HG02588 (cell line): ENCODE measurements around the gene EMC6.

ENCODE experiments used
- ATAC-seq: cut with Tn5 transposase; IDR thresholded peaks from one replicate; pipeline ENCODE4 v1.9.1; 2021; ENCODE audit warnings: mild to moderate bottlenecking, moderate library complexity; ENCODE audit not compliant: unreplicated experiment

The EMC6 gene

DNA sequence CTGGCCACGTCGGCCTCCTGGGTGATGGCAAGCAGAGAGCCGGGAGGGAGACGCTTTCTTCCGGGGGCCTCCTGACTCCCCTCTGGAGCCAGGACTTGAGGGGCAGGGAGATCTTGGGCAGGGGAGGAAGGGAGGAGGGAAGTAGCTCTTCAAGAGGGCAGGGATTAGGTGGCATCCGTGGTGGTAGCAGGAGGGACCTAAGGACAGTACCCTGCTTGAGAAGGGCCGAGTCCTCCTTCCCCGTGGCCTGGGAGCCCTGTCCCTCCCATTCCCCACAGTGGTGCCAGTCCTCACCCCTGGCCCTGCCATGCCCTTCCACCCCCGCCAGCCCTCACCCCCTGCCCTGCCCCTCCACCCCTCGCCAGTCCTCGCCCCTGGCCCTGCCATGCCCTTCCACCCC is 12.8 kb upstream of the EMC6 start:
- no peak for ATAC-seq

DNA sequence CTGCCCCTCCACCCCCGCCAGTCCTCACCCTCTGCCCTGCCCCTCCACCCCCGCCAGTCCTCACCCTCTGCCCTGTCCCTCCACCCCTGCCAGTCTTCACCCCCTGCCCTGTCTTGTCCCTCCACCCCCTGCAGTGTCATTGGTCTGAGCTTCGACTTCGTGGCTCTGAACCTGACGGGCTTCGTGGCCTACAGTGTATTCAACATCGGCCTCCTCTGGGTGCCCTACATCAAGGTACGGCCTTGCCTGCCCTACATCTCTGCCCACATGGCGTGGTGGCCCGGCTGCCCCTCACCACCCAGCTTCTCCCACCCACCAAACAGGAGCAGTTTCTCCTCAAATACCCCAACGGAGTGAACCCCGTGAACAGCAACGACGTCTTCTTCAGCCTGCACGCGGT is 12.3 kb upstream of the EMC6 start:
- ATAC-seq: no peak

DNA sequence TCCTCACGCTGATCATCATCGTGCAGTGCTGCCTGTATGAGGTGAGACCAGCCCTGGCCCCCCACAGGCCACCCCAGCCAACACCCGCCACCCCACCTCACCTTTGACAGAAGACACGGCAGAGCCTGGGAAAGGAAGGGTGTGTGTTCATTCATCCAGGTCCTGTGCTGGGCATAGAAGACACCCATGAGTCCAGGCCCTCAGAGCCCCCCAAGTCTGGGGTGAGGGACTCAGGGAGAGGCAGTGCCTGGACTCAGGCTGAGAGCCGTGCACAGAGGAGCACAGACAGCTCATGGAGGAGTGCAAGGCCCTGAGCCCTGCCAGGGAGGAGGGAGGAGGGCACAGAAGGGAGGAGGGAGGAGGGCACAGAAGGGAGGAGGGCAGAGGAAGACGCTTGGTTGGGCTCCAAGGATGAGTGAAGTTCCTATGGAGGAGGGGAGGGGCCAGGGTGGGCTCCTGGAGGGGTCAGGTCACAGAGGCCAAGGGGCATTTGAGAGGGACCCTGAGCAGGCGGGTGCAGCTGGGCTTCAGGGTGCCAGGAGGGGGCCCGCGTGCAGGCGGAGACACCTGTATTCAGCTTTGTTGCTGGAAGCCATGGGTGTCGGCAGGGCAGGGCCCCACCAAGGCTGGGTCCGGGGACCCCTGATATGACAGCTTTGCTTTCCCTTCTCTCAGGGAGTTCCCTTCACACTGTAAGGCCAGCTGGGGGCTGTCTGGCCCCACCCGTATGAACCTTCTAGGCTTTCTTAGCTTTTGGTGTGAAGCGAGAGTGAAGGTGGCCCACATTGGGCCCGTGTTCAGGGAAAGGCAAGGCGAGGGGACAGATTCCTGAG is 11.6 kb upstream of the EMC6 start:
- no peak for ATAC-seq

DNA sequence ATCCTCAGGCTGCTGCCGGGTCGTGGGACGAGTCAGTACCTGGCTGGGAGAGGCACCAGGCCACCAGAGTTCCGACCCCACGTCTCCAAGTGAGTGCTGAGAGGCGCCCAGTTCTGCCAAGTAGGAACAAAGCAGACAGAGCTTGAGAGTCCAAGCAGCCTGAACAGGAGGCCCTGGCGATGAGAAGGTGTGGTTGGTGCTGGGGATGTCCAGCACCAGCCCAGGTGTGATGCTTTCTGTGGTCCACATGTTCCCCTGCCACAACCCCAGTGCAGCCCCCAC is 11.1 kb upstream of the EMC6 start:
- no peak for ATAC-seq

DNA sequence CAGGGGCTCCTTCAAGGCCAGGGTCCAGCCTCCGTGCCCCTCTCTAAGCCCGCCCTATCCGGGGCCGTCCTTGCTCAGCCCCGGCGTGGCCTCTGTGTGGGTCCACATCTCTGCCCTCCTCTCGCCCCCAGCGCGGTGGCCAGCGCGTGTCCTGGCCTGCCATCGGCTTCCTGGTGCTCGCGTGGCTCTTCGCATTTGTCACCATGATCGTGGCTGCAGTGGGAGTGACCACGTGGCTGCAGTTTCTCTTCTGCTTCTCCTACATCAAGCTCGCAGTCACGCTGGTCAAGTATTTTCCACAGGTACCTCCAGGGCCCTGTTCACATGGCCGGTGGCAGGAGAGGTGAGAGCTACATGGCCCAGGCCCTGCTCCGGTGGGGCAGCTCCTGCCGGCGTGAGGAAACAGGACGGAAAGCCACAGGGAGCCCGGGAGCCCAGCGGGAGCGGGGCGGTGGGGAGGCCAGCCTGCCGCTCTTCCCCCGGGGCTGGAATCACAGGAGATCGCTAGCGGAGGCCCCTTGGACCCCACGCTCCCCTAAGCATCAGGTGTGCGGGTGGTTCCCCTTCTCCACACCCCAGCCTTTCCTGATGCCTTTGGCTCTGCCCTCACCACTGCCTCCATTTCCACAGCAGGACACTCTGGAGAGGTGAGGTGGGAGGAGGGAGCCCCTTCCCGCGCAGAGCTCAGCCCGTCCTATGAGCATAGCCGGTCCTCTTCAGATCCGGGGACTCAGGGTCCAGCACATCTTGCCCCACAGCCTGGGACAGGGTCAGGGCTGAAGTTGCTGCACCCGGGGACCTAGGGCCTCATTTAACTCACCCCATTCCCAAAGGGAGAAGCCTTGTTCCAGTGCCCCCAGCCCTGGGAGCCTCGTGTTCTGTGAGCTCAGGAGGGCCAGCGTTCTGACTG is 10.5 kb upstream of the EMC6 start:
- no peak for ATAC-seq

DNA sequence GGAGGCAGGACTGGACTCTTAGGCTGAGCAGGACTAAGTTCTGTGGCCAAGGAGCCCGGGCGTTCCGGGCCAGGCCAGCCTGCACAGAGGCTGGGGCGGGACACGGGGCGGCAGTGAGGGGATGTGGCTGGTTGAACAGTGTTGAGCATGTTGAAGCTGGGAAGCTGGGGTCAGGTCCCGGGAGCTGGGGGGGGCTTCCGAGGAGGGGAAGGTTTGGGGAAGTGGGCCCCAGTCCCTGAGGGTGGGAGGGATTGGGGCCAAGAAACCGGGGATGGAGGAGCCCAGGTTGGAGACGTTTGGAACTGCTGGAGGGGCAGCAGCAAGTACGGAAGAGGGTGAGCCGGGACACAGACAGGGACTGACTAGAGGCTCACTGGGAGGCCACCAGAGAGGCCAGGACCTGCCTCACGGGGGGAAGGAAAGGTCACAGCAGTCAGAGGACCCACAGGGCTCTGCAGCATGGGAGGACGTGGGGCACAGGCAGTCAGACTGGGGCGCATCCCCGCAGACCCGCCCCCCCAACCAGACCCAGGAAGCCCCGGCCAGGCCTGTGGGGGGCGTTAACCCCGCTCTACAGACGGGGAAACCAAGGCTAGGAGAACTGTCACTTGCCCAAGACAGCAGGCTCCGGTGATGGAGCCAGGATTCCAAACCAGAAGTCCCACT is 9.7 kb upstream of the EMC6 start:
- no peak for ATAC-seq

DNA sequence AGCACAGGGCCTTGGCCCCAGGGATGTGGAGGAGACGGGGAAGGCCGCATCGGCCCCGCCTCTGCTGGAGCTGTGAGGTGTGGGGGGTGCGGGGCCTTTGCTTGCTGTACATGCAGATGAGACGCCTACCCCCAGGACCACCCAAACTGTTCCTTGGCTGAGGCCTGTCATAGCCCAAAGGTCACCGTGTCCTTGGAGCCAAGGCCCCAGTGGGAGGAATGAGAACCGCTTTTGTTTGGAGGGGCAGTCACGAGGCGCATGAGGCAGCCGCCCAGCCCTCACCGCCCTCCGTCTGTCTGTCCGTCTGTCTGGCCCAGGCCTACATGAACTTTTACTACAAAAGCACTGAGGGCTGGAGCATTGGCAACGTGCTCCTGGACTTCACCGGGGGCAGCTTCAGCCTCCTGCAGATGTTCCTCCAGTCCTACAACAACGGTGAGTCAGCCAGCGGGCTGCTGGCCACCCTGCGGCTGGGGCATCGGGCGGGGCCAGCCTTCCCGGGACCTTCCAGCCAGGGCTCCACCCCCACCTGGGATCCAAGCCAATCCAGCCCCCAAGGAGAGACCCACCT is 9.0 kb upstream of the EMC6 start:
- no peak for ATAC-seq

DNA sequence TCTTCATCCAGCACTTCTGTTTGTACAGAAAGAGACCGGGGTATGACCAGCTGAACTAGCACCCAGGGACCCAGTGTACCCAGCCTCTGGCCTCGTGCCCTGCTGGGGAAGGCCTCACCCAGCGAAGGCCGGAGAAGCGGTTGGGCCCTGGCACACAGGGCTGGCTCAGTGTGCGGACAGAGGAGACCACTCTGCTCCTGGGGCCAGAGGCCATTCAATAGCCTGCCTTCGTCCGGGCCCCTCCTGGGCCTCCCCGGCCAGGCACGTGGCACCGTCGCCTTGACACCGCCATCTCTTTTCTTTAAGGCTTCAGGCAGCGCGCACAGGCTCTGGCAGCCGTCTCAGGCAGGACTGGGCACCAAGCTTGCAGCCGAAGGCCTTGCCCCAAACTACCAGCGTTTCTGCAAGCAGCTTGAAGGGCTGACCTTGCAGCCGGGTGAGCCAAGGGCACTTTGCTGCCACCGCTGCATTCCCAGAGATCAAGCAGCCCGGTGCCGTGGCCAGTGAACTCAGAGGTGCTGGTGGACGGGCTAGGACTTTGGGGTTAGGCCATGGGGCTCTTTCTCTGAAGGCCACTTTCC is 8.2 kb upstream of the EMC6 start:
- no peak for ATAC-seq

DNA sequence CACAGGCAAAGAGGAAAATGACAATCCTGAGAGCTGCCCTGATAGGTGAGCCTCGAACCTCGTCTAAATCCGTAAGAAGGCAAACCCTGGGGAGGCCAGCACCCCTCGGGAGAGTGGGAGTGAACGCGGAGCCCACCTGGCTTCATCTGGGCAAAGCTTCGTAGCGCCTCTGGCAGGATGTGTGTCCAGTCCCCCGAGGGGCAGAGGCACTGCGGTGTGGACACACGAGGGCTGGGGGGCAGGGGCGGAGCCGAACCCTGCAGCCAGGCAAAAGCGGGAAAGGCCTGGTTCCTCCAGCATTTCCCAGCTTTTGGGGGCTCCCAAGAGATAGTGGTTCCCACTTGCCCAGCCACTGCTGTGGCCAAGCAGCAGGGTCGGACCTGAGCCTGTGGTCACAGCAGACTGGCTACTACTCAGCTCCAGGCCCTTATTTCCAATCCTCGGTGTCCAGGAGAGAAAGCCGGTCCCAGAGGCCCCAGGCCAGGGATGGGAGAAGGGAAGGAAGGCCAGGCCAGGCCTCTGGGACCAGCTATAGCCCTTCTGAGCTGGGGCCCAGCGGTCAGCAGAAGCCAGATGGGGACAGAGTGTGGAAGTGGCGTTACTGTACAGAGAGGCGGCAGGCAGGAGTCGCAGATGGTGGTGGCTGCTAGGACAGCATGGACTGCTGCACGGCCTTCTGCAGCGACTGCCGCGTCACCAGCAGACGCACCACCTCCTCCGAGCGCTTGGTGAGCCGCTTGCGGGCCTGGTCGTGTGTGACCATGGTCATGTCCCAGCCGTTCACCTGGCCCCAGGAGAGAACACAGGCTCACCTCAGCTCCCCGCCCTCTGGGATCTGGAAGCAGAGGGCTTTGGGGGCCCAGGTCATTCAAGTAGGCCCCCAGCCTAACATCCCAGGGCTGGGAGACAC is 5.3 kb upstream of the EMC6 start:
- ATAC-seq: no peak

DNA sequence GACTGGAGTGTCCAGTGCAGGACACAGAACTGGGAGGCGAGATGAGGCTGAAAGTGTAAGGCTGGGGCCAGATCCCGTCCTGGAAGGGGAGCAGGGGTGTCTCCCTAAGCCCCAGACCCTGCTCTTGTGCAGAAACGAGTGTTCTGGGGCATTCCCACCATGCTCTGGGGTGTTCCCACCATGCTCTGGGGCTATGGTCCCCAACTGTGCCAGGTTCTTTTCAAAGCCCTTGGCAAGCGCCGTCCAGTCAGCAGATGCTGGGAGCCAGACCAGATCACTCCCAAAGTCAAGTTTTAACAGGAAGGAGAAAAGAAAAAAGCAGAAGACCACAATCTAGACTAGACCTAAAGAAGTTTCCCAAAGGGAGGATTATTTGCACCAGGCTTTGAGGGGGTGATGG is 2.8 kb upstream of the EMC6 start:
- ATAC-seq: no peak

DNA sequence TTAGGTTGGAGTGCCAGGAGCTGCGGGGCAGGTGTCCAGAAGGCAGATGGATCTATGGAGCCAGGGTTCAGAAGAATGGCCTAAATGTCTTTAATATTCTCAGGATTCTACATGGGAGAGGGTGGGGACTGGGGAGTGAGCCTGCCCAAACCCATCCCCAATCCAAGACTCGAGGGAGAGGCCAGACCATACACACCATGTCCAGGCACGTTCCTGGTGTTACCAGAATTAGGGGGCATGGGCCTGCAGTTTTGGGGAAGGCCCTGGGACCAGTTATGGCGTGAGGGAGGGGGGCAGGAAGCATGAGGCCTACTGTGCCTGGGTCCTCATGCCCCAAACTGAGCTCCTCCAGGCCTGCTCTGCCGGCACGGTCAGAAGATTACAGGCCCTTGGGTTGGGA is 2.1 kb upstream of the EMC6 start:
- ATAC-seq: no peak

DNA sequence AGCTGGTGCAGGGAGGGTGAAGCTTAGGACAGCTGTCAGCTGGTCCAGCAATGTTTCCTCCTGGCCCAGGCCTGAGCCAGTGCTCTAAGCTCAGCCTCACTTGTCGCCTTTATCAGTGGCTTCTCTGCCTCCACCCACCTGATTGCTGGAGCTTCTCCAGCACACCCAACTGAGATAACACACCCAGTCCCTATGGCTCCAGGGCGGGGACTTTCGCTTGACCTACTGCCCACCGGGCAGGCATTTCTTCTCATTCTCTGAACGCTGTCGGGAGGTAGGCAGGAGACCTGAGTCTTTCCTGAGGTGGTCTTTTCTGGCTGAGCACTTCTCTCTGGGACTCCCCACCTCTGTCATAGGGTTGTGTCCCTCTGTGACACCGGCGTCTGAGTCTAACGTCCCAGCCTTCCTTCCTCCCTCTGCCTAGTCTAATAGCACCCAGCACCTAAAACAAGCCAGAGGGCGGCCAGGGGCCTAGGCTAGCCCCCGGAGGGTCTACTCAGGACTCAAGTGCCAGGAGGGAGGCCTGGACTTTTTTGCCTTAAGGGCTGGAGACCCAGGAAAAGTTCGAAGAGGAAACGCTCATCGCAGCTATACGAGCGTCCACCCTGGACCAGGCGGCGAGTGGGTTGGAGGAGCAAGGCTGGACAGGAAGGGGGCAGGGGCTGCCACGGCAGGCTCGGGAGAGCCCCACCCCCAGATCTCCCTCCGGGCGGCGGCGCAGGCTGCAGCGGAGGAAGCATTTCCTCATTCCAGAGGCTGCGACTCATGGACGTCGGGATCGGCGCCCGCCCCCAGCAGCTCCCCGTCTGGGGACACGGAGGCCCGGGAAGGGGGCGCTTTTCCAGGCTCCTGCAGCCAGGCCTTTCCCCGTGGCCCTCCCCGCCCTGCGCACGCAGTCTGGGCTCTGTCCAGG is 990 bp upstream of the EMC6 start:
- peak; percentile 14 for ATAC-seq

DNA sequence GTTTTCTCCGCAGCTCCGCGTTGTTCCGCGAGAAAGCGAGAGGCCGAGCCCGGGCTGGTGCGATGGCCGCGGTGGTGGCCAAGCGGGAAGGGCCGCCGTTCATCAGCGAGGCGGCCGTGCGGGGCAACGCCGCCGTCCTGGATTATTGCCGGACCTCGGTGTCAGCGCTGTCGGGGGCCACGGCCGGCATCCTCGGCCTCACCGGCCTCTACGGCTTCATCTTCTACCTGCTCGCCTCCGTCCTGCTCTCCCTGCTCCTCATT is 404 bp downstream of the EMC6 start:
- no peak for ATAC-seq

DNA sequence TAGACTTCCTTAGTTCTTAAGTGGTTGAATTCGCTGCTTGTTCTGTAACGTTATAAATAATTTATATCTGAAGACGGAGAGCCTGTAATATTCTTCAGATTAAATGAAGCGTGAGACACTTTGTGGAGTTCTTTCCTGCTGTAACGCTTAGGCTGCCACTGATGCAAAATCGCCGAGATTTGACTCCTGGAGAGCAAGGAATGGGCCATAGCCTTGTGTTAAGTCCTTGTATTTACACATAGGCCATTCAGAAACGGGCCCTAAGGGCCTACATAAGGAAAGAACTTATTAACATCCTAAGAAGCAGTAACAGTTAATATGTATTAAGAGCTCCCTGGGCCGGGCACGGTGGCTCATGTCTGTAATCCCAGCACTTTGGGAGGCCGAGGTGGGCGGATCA is 936 bp downstream of the EMC6 start:
- no peak for ATAC-seq

DNA sequence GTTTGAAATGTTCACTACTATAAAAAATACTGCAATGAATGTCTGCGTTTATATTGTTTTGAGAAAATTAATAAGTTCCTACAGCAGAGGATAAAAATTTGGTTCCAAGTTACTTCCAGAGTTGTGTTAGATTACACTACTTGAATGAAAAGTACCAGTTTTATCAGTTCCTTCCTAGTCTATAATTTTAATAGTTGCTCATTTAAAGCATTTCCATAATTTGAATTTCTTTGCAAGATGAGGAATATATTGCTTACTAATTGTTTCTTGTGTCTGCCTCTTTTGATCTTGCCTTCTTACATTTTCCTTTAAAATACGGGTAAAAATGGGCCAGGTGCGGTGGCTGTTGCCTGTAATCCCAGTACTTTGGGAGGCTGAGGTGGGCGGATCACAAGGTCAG is 4.0 kb downstream of the EMC6 start:
- ATAC-seq: no peak

DNA sequence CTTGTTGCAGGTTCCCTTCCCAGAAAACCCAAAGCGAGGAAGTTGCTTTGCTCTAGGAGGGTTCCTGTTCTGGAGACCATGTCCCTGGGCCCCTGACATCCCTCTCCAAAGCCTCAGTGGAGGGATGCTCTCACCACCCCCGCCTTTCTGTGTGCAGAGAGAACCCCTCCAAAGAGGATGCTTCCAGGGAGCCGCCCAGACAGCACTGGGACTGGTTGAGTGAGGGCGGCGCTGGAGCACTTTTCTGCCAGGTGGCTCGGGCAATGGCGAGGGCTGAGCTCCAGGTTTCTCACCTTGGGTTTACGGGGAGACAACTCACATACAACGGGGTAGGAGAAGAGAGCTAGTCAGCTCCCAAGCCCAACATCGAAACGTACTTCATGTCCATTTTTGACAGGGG is 7.3 kb downstream of the EMC6 start:
- no peak for ATAC-seq

DNA sequence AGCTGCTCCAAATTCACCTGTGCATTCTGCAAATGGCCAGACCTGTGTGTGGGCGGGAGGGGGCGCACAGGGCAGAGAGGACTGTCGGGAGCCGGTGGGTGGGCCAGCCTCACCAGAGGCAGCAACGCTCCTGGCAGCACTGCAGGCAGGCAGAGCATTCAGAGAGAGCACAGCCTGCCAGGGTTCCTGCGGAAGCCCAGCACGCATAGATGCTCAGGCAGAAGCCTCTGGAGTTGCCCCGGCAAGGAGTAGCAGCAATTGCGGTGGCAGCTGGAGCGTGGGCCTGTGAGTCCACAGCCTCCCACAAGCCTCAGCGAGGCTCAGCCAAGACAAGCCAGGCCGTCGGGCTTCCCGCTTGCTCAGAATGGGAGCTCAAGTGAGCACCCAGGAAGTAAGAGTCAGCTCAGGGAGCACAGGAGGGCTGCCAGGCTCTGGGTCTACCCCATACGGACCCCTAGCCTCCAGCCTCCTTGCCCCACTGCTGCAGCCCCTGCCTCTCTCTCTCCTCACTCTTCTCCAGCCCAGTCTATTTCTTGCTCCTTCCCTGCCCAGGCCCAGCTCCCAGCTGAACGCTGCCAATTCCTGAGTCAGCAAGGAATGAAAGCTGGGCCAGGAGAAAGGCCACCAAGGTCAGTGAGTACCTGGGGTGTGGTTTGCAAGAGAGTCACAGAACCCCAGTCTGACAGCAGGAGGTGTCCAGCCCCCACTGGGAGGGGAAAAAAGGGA is 9.6 kb downstream of the EMC6 start:
- ATAC-seq: no peak

DNA sequence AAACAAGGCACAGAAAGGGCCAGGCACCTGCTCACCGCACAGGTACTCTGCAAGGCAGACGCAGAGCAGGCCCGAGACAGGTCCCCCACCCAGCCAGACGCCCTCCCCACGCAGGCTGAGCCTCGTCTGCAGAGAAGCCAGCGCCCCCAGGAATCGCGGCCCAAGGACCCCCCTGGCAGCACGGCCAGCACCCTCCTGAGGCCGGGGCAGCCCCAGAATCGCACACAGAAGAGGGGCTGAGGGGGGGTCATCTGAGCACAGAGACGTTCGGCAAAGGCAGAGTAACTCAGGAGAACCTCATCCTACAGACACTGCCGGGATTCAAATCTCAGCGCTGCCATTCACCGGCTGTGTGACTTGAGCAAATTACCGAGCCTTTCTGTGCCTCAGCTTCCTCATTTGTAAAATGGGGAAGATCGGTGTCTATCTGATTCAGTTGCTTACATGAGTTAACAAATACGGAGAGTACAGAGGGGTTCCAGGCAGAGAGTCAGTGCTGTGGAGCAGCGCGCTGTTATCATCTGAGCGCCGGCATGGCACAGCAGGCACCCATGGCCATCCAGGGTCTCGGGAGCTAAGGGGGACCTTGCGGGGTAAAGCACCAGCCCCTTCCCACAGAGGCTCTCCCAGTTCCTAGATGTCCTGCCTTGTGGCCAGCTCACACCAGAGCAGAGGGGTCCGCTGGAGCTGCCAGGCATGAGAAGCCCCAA is 10.4 kb downstream of the EMC6 start:
- no peak for ATAC-seq
